NCI-H2081 (cell line): ENCODE data around the gene GBX1.

ENCODE experiments used
- DNase-seq, 2 experiments: peaks; one replicate each; lab custom pipeline; 2025; lab: John Stamatoyannopoulos, UW

Gene GBX1

DNA sequence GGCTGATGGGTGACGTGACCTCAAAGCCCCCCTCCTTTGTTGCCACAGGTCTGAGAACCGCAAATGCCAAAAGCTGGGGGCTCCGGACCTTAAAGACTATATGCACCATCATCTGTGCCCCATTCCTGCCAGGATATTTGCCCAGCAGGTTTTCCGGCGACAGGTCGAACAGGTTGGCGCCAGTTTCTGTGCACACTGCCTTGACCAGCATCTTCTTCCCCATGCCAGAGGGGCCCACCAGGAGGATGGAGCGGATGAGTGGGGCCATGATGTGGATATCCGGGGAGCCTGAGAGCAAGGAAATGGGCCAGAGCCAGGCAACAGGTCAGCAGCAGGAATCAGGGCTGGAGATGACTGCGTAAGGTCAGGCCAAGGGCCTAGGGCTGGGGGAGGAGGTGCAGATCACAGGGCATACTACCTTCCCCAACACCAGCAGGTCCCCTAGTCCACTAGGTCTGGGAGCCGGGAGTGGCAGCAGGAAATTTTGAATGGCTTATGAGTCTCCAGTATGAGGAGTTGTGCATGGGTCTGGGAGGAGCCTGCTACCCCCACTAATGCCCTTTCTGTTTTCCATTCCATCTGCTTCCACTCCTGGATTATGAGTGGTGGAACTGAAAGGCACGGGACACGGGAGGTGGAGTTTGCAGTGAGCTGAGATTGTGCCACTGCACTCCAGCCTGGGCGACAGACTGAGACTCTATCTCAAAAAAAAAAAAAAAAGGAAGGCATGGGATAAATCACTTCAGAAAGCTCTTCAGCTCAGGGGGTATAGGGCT, 25.9 kb upstream of the GBX1 start:
- no peak for DNase-seq

- no peak for DNase-seq
Measured at GRCh38 chr7:151192002-151192539, 24.6 kb upstream of the GBX1 start.

- no peak for DNase-seq
Measured at GRCh38 chr7:151191544-151191943, 24.1 kb upstream of the GBX1 start.

DNA sequence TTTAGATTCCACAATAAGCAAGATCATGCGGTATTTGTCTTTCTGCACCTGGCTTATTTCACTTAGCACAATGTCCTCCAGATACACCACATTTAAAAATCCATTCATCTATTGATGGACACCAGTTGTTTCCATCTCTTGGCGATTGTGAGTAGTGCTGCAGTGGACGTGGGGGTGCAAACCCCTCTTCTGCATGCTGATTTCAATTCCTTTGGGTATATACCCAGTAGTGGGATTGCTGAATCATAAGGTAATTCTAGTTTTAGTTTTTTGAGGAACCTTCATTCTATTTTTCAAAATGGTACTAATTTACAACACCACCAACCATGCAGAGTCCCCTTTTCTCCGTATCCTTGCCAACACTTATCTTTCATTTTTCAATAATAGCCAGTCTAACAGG, 21.5 kb upstream of the GBX1 start:
- no peak for DNase-seq

- no peak for DNase-seq
Measured at GRCh38 chr7:151188252-151188542, 20.7 kb upstream of the GBX1 start.

DNA sequence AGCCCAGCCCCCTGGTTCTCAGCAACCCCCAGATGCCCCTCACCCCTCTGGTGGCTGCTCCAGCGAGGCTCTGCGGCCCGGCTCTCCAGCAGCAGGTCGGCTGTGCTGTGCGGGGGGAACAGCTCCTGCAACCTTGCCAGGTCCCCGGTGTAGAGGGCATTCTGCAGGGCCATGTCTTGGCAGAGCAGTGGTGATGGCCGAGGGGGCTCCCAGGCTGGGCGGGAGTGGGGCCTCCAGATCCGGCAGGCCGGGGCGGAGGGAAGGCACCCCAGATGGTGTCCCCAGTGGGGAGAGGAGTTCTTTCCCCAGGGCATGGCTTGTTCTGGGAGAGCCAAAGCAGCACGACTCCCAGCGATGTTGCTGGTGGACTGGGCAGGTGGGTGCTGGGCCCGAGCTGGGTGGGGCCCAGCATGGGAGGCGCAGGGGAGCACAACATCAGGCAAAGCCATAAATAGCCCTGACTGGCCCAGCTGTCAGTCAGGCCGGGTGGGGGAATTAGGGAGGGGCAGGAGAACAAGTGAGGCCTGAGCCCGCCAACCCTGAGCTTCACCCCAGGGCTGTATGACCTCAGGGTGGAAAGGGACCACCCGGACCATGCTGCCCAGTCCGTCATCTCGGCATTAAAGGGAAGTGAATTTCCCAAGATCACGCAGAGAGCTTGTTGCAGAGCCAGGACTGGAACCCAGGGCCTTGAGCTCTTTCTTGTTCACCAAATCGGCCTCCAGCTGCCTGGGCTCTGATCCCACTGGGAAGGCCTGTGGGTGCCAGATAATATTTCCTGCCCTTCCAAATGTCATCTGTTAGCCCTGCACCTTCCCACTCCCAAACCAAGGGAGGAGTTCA, 20.1 kb upstream of the GBX1 start:
- no peak for DNase-seq

- no peak for DNase-seq
Measured at GRCh38 chr7:151186640-151187408, 19.3 kb upstream of the GBX1 start, which contains the start of gene ASB10. ASB10 (minus strand) TSS chr7:151187250; CDS start chr7:151187130, 120 bp downstream.

DNA sequence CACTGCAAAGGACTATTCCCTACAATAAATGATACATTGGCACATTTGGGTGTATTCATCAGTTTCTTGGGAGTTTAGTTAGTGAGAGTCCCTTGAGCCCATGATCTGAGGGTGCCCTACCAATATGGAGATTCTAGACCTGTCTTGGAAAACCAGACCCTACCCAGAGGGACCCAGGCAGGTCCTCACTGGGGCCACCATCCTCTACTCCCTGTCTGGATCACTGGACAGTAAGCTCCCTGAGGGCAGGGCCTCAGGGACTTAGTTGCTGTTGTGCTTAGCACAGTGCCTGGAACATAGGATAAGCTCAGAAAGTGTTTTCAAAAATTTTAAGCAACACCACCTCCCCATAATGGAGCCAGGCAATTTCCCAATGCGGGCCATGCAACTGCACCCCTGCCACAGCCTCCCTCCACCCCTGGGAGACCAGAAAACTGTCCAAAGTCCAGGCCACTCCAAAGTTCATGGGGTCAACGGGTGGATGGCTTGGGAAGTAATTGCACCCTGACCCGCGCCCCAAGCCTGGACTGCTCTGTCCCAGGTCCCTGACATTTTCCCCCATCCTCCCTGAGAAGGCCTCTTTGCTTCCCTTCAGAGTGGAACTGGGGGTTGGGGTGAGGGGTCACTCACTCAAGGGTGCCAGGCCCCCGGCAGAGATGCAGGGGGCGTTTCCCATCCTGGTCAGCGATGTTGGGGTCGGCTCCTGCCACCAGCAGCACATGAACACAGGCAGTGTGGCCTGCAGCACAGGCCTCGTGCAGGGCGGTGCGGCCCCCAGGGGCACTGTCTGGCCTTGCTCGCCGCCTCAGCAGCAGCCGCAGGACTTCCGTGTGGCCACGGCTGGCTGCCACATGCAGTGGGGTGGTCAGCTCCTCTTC, 18.5 kb upstream of the GBX1 start:
- DNase-seq: no peak

- no peak for DNase-seq
Measured at GRCh38 chr7:151181011-151181431, 13.5 kb upstream of the GBX1 start.

DNA sequence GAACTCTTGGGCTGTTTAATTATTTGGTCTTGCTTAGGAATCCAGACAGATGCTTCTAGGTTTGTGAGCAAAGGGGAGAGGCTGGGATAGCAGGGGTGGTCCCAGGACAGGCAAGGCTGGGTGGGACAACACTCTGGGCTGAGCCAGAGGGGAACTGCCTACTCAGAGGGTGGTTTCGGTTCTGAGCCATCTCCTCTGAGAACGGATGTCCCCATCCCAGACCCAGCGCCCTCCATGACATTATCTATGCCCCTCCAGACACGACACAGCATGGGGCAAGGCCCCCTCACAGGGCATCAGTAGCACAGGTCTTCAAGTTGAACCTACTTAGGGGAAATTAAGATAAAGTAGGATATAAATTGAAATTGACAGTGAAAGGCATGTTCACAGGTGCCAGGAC, 12.5 kb upstream of the GBX1 start:
- DNase-seq: no peak

DNA sequence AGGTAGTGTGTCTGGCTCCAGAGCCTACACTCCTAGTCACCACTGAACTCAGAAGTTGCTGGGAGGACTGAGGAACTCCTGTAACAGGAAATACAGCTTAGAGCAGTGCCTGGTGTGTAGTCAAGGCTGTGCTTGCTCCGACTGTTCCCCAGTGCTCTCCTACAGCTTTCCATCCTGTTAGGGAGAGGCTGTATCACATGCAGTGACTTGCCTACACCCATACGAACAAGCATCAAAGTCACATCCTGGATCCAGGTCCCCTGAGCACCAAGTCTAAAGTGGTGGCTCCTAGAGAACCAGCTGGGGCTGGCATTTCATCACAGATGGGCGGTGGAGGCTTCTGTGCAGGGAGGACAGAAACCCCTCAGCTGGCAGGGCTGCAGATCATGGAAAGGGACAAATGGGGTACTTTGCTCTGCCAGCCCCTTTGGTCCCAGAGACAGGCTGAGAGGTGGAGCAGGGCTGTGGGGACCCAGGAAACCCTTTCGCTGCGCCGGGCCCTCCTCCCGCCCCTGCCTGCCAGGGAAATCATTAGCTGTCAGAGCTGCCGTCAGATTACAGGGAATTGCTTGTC, 11.9 kb upstream of the GBX1 start:
- no peak for DNase-seq

DNA sequence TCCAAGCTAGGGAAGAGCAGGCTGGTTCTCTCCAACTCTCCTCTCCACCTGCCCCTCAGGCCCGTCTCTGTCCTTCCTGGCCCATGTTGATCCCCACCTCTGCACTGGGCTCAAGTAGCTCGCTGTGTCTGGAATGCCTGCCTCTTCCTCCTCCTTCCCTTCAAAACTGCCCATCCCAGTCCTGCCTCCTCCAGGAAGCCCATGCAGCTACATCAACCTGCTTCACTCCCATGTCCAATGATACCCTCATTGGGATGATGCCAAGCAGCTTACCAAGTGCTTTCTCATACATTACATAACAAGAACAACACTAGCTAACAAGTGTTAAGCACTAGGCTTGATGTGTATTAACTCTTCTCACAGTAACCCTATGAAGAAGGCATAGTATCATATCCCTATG, 11.3 kb upstream of the GBX1 start:
- DNase-seq: no peak

DNA sequence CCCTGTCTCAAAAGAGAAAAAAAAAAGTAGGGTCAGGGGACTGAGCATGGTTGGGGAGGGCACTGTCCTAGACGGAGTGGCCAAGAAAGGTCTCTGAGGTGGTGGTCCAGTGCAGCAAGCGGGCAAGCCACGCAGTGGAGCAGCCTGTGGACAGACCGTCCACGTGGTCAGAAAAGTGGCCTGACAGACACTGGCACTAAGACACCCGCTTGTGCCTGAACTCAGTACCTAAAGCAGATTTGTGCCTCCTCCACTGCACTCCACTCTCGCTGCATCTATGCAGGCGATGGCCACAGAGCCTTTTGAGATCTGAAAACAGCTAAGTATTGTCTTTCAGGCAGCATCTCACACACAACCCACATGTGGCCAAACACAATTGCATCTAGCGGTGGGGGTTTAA, 10.7 kb upstream of the GBX1 start:
- no peak for DNase-seq

DNA sequence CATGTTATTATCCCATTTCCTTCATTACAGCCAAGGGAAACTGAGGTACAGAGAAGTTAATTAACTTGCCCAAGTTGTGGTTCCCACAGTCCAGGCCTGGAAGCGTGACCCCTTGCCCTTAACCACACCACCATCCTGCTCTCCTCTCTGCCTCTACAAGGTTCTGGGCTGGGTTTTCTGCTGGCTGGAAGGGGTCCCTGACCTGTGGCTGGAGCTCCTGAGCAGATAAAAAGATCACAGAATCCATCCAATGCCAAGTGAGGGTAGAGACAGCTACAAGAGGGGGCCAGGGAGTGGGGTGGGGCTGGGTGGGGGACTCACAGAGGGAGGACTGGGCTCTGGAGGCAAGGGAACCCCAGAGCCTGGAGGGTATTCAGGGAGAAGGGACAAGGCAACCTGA, 9.8 kb upstream of the GBX1 start:
- DNase-seq: no peak

DNA sequence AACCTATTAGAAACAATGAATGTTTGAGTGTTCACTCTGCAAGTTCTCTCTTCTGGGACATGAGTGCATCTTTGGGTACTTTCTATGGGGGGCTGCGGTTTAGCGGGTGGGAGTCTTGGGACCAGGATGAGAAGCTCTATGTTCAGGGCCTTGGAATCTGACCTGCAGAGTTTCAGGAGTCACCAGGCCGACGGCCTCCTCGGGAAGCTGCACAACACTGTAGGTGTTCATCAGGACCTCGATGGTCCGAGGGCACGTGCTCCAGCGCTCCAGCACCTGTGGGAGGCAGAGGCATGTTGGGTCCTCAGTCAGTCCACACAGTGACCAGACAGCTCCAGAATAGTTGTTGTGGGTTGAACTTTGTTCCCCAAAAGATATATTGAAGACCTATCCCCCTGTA, 8.9 kb upstream of the GBX1 start:
- DNase-seq: no peak

DNA sequence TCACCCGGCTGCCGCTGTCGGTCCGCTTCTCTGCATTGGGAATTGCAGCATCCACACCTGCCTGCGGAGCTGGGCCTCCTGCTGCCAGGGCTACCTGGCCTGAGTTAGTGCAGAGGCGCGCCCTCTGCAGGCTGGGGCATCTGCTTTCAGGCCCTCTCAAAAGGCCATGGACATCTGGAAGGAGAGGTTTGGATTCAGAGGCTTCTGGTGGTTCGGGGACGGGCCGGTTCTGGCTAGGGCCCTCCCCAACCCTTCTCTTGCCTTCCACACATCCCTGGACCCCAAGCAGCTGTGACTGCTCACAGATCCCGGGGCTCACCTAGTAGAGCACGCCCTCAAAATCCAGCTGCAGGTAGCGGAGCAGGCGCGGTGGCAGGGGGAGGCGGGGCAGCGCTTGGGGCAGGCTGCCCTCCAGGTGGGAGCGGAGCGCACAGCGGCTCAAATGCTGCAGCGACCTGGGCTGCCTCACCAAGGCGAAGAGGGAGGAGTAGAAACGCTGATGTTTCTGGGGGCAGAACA, 8.4 kb upstream of the GBX1 start:
- no peak for DNase-seq

DNA sequence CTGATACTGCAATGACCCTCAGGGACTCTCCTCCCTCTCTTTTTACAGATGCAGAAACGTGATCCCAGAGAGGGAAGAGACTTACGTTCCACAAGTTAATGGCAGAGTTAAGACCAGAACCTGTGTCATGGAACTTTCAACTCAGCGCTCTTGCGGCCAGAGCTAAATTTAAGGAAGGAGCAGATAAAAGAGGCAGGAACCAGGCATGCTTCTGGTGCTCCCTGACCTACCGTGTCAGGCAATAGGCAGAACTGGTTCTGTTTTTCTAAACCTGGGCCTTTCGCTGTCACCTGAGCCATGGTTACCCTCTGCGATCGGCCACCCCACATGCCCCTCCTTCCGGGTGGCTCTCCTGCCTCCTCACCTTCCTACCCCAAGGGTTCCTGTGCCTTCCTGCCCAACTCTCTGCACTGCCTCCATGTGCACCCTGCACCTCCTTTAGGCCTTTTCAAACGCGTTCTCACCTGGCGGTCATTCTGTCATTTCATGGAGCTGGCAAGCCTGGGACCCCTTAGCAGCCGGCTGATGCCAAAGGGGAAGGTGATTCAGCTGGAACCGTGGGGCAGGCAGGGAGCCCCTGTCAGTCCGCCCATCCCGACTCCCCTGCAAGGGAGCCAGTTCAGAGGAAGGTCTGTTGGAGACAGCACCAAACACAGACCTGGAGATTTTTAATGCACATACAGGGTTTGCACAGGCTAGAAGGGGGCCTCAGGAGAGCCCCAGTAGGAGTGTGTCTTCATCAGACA, 7.7 kb upstream of the GBX1 start:
- no peak for DNase-seq

GRCh38 chr7:151174246-151175046, 7.0 kb upstream of the GBX1 start:
- no peak for DNase-seq
